Fibroblast of peridontal ligament (primary cell): ENCODE measurements around the gene TALDO1.

Experiments
- DNase-seq: peaks from one replicate; pipeline ENCODE4 v3.0.0-alpha.2; 2010; ENCODE audit errors: extremely low read depth

The TALDO1 gene

GRCh38 chr11:769887-770641, 22.8 kb downstream of the TALDO1 start:
- DNase-seq, result no peak

DNA sequence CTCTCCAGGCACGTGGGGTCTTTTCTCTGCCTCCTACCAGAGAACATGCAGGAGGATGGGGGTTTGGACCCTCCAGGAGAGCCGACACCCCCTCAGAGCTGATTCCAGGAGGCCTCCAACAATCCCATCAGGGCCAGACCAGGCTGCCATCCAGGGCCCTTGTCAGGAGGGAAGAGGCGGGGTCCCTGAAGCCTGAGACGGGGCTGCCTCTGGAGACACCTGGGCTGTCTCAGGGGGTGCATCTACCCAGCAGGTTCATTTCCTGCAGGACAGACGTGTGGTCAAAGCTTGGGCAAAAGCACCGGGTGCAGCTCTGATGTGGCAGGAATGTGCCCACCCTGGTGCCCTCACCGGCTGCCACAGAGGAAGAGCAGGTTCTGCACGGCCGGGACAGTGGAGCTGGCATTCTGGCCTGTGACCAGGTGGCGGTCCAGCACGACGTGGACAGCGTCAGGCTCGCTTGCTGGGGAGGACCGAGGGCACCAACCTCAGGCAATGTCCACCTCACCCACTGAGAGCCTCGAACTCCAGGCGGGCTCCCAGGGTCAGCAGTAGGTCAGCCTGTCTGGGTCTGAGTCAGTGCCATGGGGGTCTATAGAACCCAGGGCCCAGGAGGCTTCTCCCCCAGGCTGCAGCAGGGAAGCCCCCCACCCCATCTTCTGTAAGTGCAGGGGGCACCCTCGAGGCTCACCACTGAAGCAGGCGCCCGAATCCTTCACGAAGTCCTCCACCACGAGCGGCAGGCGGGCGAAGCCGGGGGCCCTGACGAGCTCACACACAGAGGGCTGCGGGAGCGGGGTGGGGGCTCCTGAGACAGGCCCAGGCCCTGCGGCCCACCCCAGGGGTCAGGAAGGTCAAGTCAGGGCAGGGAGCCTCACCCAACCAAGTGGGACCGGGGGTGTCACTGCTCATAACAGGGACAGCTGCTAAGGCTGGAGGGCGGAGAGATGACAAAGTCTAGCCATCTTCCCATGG, 23.7 kb downstream of the TALDO1 start:
- DNase-seq, result no peak

DNA sequence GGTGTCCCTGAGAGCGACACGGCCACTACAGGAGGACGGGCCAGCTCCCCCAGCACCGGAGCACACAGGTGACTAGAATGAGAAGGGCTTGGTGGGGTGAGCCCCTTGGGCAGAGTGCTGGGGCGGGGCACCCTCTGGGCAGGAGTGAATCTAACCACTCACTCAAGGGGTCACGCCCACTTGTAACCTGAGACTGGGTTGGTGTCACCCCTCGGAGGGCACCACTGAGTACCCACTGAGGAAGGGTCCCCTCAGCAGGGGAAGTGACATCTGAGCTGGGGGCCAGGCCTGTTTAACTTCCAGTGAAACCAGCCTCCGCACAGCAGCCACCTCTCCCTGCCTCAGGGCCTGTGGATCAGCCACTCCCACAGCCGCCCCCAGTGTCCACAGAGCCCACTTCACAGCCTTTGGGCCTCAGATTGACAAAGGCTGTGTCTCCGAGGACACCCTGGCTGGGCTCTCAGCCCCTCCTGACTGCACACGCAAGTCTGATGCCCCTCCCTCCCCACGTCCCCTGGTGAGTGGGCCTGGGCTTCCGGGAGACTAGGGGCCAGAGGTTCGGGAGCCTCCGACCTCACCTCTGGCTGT, 24.4 kb downstream of the TALDO1 start:
- DNase-seq, result no peak

DNA sequence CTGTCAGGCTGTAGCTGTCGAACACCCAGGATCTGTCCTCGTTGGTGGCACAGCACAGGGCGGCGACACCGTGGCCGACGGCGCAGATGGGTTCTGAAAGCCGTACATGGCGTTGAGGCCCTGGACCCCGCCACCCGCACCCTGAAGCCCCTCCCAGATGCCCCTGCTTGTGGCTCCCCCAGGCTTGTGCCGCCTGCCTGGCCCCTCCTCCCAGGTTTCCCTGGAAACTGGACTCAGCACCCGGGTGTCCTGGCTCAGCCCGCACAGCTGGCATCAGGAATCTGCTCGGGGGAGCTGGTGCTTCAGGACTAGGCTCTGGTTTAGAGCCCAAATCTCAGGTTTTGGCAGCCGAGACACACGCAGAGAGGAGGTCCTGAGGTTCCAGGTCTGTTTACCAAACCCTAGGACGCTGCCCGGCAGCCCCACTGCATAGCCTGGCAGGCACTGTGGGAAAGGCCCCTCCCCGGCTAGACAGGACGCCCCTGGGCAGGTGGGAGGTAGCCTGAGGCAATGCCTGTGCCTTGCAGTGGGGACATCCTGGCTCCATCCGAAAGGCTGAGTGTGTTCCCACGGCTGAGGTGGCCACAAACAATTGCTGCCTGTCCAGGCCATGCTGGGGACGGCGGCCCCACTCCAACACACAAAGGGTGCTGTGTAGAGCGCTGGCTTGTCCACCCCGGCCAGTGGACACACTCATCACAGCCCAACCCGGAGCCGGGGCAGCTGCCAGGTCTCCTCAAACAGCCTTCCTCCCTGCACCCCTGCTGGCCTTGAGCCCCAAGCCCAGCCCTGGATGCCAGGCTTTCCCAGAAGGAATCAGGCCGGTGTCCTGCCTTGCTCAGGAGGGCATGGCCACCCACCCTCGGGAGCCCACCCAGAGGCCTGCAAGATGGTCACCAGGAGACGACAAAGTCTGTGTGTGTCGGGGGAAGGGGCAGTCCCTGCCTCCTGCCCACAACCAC, 25.4 kb downstream of the TALDO1 start:
- DNase-seq, result no peak

DNA sequence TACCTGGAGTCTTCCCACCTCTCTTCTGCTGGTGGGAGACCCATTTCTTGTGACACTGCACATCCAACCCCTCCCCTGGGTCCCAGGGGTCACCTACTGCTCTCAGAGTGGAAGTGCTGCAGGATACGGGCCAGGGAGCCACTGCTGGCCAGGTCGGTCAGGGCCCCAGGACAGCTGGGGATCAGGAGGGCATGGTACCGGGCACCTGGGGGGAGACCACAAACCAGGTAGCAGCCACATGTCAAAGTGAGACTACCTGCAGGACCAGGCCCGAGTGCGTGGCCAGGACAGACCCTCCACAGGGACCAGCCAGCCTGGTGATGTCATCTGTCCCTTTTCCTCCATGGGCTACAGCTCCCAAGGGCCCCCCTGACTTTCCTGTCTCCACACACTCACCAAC, 26.2 kb downstream of the TALDO1 start:
- no peak for DNase-seq

DNA sequence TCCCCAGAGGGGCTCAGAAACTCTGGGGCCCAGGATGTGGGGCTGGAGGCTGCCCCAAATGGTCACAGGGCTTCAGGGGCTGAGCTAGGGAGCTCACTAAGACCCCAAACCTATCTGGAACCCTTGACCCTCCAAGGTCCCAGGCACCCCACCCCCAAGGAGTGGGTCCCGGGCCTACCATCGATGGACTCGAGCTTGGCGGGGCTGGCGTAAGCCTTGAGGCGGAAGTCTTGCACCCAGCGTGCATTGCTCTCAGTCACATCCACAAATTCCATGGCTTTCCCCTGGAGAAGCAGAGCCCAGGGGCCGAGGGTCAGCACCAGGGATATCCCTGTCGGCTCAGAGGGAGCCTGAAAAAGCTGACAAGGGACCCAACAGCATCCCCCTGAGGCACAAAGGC, 26.6 kb downstream of the TALDO1 start:
- DNase-seq, result no peak

GRCh38 chr11:774873-775592, 27.8 kb downstream of the TALDO1 start:
- no peak for DNase-seq

GRCh38 chr11:776263-776560, 28.9 kb downstream of the TALDO1 start:
- DNase-seq, result no peak

GRCh38 chr11:776561-777287, 29.5 kb downstream of the TALDO1 start:
- DNase-seq, result no peak

DNA sequence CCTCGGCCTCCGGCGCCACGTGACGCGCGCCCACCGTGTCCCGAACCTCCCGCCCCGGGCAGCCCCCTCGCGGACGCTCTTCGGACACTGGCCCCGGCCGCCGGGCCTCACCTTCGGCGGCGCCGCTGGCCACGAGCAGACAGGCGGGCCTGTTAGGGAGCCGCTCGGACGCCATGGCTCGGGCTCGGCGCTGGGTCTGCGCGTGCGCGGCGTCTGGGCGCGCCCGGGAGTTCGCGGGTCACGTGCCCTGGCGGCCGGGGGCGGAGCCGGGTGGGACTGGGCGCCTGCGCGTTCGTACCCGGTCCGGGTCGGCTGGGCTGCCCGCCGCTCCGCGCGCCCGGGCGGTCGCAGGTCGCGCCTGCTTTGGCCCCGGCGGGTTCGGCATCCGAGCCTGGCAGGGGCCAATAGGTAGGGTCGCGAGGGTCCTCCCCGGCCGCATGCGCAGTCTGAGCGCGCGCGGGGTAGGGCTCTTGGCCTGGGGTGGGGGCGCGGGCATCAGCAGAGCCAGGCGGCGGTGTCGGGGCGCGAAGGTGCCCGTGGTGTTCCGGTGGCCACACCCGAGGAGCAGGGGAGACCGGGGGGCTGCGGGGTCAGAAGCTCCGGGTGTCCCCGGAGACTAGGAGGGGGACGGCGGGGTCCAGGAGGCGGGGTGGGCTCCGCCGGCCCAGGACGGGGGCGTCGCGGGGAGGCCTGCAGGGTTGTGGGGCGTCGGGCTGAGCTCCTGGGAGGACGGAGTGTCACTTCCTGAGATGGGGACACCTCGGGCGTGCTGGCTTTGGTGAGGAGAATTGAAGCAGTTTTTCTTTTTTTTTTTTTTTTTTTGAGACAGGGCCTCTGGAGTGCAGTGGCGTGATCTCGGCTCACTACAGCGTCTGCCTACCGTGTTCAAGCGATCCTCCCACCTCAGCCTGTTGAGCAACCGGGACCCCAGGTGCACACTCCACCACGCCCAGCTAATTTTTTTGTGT, 30.3 kb downstream of the TALDO1 start, which contains the start of gene GATD1:
TSS of gene GATD1 (minus strand) at position 200 of the 968 bp plus-strand sequence. CDS start at position 175, 25 bp downstream.
- DNase-seq, result peak; percentile 74

- no peak for DNase-seq
These were observed 32.0 kb downstream of the TALDO1 start for GRCh38 chr11:778976-779954.

GRCh38 chr11:779955-780532, 32.8 kb downstream of the TALDO1 start:
- DNase-seq, result no peak

DNA sequence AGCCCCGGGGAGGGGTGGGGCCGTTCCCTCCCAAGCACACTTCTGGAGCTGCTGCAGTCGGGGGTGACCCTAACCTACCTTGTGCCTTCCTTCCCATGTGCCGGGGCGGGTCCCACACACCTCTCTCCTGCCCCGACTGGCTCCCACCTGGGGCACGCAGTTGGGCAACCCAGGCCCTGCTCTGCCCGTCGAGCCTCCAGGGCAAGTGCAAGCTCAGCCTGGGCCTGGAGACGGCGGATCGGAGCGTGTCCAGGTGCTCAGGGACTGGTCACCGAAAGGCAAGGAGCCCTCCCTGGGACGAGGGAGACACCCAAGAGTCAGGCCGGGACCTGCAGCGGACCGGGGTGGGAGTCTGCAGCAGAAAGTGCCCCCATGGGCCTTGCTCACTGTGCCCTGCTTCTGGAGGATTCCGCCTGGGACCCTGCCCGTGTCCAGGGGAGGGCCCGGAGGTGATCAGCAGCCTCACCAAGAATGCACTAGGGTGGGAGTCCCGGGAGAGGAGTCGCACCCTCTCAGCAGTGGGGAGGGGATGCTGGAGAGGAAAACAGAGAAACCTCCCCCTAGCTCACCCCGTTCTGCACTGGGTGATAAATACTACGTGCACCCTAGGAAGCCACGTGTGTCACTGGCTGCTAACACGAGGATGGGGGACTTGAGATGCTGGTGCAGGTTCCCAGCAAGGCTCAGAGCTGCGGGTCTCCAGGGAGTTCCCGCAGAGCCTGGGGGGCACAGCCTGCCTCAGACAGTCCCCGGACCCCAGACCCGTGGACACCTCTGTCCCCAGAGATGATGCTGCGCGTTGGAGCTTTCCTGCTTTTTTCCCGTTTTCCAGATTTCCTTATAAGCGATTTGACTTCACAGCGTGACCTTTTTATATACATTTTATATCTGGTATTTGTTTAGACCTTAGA, 35.3 kb downstream of the TALDO1 start:
- no peak for DNase-seq

DNA sequence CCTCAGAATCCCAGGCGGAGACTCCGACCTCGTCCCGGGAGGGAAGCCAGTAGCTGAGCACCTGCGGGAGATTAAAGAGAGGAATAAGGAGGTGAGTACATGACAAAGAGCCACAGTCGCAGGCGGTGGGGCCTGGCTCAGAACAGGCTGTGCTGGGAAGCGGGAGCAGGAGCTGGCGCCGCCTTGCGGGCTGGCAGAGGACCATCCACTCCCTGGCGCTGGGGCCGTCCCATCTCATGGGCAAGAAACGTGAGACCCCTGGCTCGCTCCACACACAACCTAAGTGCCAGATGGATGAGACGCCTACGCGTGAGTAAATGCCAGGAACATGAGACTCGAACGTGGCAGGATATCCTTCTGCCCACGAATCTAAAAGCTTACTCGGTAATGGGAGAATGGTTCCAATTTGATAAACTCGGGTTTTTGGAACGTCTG, 36.3 kb downstream of the TALDO1 start:
- DNase-seq, result peak; percentile 95

- no peak for DNase-seq
These were observed 39.2 kb downstream of the TALDO1 start for GRCh38 chr11:786235-787083.
